ENCODE measurements around the gene TLCD3B.

DNA sequence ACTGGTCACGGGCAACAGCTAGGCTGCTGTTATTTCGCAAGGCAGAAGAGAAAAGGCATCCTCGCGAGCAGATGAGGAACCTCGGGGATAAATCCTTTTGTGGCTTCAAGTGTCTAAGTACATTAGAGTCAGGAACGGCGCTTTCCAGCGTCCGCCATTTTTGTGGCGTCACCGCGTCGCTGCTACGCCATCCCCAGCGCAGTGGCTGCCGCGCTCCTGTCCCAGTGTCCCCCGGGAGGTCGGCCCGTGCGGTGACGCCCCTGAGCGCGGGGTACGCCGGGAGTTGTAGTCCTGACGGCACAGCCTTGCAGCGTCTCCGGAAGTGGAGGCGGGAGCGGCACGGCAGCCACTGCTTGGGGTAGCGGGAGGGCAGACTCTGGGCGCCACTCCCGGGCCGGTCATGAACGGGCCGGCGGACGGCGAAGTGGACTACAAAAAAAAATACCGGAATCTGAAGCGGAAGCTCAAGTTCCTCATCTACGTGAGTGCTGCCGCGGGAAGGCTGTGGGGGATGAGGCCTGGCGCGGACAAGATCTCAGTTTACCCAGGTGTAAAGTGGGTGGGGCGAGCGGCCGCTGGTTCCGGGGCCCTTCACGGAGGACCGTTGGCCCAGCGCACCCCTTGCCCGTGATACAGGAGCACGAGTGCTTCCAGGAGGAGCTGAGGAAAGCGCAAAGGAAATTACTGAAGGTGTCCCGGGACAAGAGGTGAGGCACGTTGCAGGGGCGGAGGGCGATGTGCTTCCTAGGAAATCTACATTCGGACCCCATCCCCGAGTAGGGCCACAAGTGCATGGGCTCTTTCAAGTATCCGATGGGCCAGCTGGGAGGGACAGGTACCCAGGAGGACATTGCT is 34.9 kb downstream of the TLCD3B start, which contains the start of gene INO80E:
- TF ChIP-seq, protein P1, sequence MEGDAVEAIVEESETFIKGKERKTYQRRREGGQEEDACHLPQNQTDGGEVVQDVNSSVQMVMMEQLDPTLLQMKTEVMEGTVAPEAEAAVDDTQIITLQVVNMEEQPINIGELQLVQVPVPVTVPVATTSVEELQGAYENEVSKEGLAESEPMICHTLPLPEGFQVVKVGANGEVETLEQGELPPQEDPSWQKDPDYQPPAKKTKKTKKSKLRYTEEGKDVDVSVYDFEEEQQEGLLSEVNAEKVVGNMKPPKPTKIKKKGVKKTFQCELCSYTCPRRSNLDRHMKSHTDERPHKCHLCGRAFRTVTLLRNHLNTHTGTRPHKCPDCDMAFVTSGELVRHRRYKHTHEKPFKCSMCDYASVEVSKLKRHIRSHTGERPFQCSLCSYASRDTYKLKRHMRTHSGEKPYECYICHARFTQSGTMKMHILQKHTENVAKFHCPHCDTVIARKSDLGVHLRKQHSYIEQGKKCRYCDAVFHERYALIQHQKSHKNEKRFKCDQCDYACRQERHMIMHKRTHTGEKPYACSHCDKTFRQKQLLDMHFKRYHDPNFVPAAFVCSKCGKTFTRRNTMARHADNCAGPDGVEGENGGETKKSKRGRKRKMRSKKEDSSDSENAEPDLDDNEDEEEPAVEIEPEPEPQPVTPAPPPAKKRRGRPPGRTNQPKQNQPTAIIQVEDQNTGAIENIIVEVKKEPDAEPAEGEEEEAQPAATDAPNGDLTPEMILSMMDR (IDR thresholded peaks at IDR 0.05; ENCODE audit: insufficient read depth, low read depth, low read length) = no peak
- TF ChIP-seq EZH2 (IDR thresholded peaks at IDR 0.05; ENCODE audit: insufficient read depth, low read length) = no peak
